B cell (primary cell): ENCODE results near the gene PARVA. TPM values are rescaled to one million over a fixed set of nuclear protein-coding genes. Genes with fewer than 3 reads are reported as not detected.

Source experiments
- ATAC-seq: fragments of 200-7000 bp; cut with Tn5 transposase; one replicate; pipeline ENCODE4 v1.10.0; 2021; ENCODE audit warnings: low read depth, mild to moderate bottlenecking, moderate number of reproducible peaks, moderate library complexity
- CTCF ChIA-PET: fragments of 350-600 bp; sonication (Branson Sonifier 250); formaldehyde crosslinking; loops from one replicate; lab custom pipeline; 2021; ENCODE audit warnings: antibody characterized with exemption, inconsistent platforms; lab: Charles Lee
- POLR2A ChIA-PET: fragments of 350-600 bp; sonication (Branson Sonifier 250); formaldehyde crosslinking; loops from one replicate; lab custom pipeline; 2021; ENCODE audit warnings: antibody characterized with exemption; lab: Charles Lee
- DNase-seq: peaks from one replicate; pipeline ENCODE4 v3.0.0; 2013
- H2AFZ ChIP-seq: 2 replicates; pipeline ENCODE4 v1.6.1; 2012; ENCODE audit warnings: mild to moderate bottlenecking, low read depth, low read length; ENCODE audit not compliant: insufficient read depth, poor library complexity, severe bottlenecking
- H3K27ac ChIP-seq, 2 donors: 1 replicate in 1 of 2; 2 replicates in 1 of 2; pipeline ENCODE4 v1.5.1; 2012 to 2013; ENCODE audit warnings: low read length in 2 of 2, mild to moderate bottlenecking in 2 of 2, moderate library complexity in 1 of 2
- H3K27me3 ChIP-seq, 4 experiments: fragments of 200-600 bp in 1 of 4; sonication (generic) in 1 of 4; replicated peaks in 1 of 4; 1 replicate in 2 of 4; 2 replicates in 2 of 4; pipeline versions ENCODE4 v1.6.1 to v1.7.0; 2013 to 2016; ENCODE audit warnings: low read length in 3 of 4, mild to moderate bottlenecking in 2 of 4, mixed read lengths in 1 of 4, moderate library complexity in 1 of 4; ENCODE audit not compliant: insufficient read depth in 4 of 4, control insufficient read depth in 3 of 4; ENCODE audit errors: control extremely low read depth in 1 of 4
- H3K36me3 ChIP-seq, 2 experiments: replicated peaks in 1 of 2; 1 replicate in 1 of 2; 2 replicates in 1 of 2; pipeline versions ENCODE4 v1.6.1 to v1.7.1; 2013; ENCODE audit warnings: low read length in 1 of 2; ENCODE audit not compliant: insufficient read depth in 2 of 2, control insufficient read depth in 1 of 2; ENCODE audit errors: control extremely low read depth in 1 of 2, extremely low read depth in 1 of 2
- H3K4me1 ChIP-seq, 2 donors: fragments of 200-600 bp in 1 of 2; sonication (generic) in 1 of 2; 1 replicate in 1 of 2; 2 replicates in 1 of 2; pipeline versions ENCODE4 v1.5.1 to v1.6.1; 2013 to 2017; ENCODE audit warnings: low read length in 2 of 2; ENCODE audit not compliant: control insufficient read depth in 2 of 2, insufficient read depth in 2 of 2
- H3K4me2 ChIP-seq: replicated peaks from 2 replicates; pipeline ENCODE3; 2012; ENCODE audit warnings: mild to moderate bottlenecking, low read depth, low read length; ENCODE audit not compliant: poor library complexity, severe bottlenecking
- H3K4me3 ChIP-seq, 5 experiments: fragments of 200-600 bp in 1 of 5; sonication (generic) in 1 of 5; 1 replicate in 3 of 5; 2 replicates in 2 of 5; pipeline versions ENCODE4 v1.5.1 to v1.7.0; 2011 to 2016; ENCODE audit warnings: low read length in 4 of 5, mild to moderate bottlenecking in 4 of 5, low read depth in 2 of 5, control low read depth in 1 of 5, moderate library complexity in 1 of 5; ENCODE audit not compliant: insufficient read depth in 1 of 5; ENCODE audit errors: control extremely low read depth in 1 of 5, extremely low read depth in 1 of 5
- H3K79me2 ChIP-seq: fragments of 200-600 bp; sonication (generic); one replicate; pipeline ENCODE4 v1.6.0; 2016; ENCODE audit warnings: low read length; ENCODE audit not compliant: control insufficient read depth, insufficient read depth
- H3K9ac ChIP-seq: fragments of 200-600 bp; sonication (generic); 2 replicates; pipeline ENCODE4 v1.6.1; 2017; ENCODE audit warnings: mild to moderate bottlenecking, low read length, moderate library complexity
- H3K9me3 ChIP-seq, 3 donors: one replicate each; pipeline versions ENCODE4 v1.6.1 to v1.7.1; 2013; ENCODE audit warnings: low read length in 2 of 3; ENCODE audit not compliant: control insufficient read depth in 2 of 3, insufficient read depth in 1 of 3; ENCODE audit errors: control extremely low read depth in 1 of 3
- H4K20me1 ChIP-seq: 2 replicates; pipeline ENCODE4 v1.6.0; 2012; ENCODE audit warnings: mild to moderate bottlenecking, low read length; ENCODE audit not compliant: insufficient read depth, control insufficient read depth, poor library complexity, severe bottlenecking
- H3K27ac Mint-ChIP-seq: one replicate; pipeline ENCODE4 v1.8.0; 2021; ENCODE audit warnings: mixed read lengths
- H3K27me3 Mint-ChIP-seq: one replicate; pipeline ENCODE4 v1.8.0; 2021; ENCODE audit warnings: mixed read lengths
- H3K4me1 Mint-ChIP-seq: one replicate; pipeline ENCODE4 v1.8.0; 2021; ENCODE audit warnings: mixed read lengths
- H3K4me3 Mint-ChIP-seq: one replicate; pipeline ENCODE4 v1.8.0; 2021; ENCODE audit warnings: mixed read lengths
- H3K9me3 Mint-ChIP-seq: one replicate; pipeline ENCODE4 v1.8.0; 2022; ENCODE audit warnings: mixed read lengths; ENCODE audit not compliant: insufficient read depth
- EZH2 ChIP-seq: IDR thresholded peaks from 2 replicates; pipeline ENCODE4 v1.6.1; 2012; ENCODE audit warnings: borderline replicate concordance, low read depth, mild to moderate bottlenecking, moderate library complexity, low read length; ENCODE audit not compliant: insufficient read depth, poor library complexity, severe bottlenecking
- WGBS: methylation state at CpG from one replicate; pipeline ENCODE4 v1.1.5; 2013; ENCODE audit warnings: missing lambda C conversion rate; ENCODE audit not compliant: insufficient coverage; 5-methylcytosine and 5-hydroxymethylcytosine counted together
- intact Hi-C: fragments of 100-400 bp; cut with micrococcal nuclease; formaldehyde crosslinking; loops from one replicate; pipeline ENCODE4 v1.10.0; 2022
- polyA plus RNA-seq: library from polyadenylated mRNA; depleted of rRNA; stranded (reverse); fragments of >200 nt; gene quantifications from 2 replicates; pipeline ENCODE4 v1.2.3, GENCODE V29; 2012
- total RNA-seq, 2 donors: library from RNA; stranded (reverse); fragments of 120-200 nt in 1 of 2; gene quantifications; 1 replicate in 1 of 2; 2 replicates in 1 of 2; pipeline versions ENCODE4 v1.2.3 to v1.2.4, GENCODE V29; 2013 to 2022
- TF ChIP-seq, protein P1 (sequence below): fragments of 200-600 bp; IDR thresholded peaks from one replicate; pipeline ENCODE4 v1.8.0; 2022; ENCODE audit warnings: antibody characterized with exemption, mild to moderate bottlenecking

PARVA gene
- total and polyA plus RNA-seq, 2 donors (not counting 1 experiment from before 2014, with no cell fraction given), result not detected

DNA sequence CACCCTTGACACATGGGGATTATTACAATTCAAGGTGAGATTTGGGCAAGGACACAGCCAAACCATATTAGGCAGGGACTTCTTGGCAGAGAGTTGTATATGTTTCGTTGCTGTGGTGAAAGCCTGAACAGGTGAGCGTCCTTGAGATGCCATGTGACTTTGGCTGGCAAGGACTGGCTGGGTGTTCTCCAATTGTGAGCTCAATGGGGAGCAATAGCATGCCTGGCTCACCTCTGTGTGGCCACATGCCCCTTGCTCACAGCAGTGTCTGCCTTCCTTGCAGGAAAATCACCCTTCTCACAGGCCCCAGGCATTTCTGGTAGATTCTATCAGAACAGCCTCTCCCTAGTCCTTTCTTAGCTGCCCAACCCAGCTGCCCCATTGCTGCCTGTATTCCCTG is 105.5 kb downstream of the PARVA start:
- ATAC-seq (no peak), DNase-seq (no peak)
- Histone ChIP-seq H4K20me1 (no peaks in the 10 kb centered on the region), H3K36me3 (no peaks in the 10 kb centered on the region), H3K9me3 (peaks cover 0 to 8% (median 0%) of the 10 kb centered on the region in 3 donors), H3K9ac (no peak overlapping the region), H3K4me3 (no peak overlapping the region), H3K4me1 (no peaks in the 10 kb centered on the region), H3K4me2 (no peak overlapping the region), H3K79me2 (no peaks in the 10 kb centered on the region), H3K27ac (no peak overlapping the region), H3K27me3 (no peaks in the 10 kb centered on the region), H2AFZ (no peak overlapping the region)
- no peak overlapping the region for H3K4me3 Mint-ChIP-seq
- 92% methylated on average over 2 of the region's 2 CpGs for WGBS
- no peak overlapping the region for H3K27ac Mint-ChIP-seq
- no peaks in the 10 kb centered on the region for H3K9me3 Mint-ChIP-seq
- no peaks in the 10 kb centered on the region for H3K27me3 Mint-ChIP-seq
- TF ChIP-seq, protein P1, sequence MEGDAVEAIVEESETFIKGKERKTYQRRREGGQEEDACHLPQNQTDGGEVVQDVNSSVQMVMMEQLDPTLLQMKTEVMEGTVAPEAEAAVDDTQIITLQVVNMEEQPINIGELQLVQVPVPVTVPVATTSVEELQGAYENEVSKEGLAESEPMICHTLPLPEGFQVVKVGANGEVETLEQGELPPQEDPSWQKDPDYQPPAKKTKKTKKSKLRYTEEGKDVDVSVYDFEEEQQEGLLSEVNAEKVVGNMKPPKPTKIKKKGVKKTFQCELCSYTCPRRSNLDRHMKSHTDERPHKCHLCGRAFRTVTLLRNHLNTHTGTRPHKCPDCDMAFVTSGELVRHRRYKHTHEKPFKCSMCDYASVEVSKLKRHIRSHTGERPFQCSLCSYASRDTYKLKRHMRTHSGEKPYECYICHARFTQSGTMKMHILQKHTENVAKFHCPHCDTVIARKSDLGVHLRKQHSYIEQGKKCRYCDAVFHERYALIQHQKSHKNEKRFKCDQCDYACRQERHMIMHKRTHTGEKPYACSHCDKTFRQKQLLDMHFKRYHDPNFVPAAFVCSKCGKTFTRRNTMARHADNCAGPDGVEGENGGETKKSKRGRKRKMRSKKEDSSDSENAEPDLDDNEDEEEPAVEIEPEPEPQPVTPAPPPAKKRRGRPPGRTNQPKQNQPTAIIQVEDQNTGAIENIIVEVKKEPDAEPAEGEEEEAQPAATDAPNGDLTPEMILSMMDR, result no peak
- TF ChIP-seq EZH2, result no peak
- POLR2A ChIA-PET, result no interaction called here
- intact Hi-C loops, result no loop called here
- CTCF ChIA-PET, result no interaction called here
- H3K4me1 Mint-ChIP-seq, result no peaks in the 10 kb centered on the region

DNA sequence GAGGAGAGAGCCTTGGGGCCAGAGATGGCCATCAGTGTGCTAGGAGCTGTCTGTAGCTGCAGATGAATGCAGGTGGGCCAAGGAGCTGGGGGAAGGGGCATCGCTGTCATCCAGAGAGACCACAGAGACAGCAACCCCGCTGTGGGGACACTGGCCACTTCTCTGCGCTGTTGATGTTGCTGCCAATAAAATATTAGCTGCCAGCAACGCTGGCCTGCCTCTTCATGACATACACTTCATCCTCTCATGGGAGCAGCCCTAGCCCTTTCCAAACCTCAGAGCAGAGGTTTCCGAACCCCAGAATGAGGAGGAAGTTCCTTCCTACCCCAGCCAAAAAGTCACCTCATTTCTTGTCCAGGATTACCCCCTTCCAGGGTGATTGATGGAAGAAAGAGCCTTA is 106.2 kb downstream of the PARVA start:
- H3K4me1 Mint-ChIP-seq, result no peaks in the 10 kb centered on the region
- intact Hi-C loops, result no loop called here
- no peaks in the 10 kb centered on the region for H3K9me3 Mint-ChIP-seq
- Histone ChIP-seq H4K20me1 (no peaks in the 10 kb centered on the region), H3K4me1 (no peaks in the 10 kb centered on the region), H3K36me3 (no peaks in the 10 kb centered on the region), H3K79me2 (no peaks in the 10 kb centered on the region), H3K9ac (no peak overlapping the region), H3K9me3 (peaks cover 0 to 8% (median under 1%) of the 10 kb centered on the region in 3 donors), H2AFZ (no peak overlapping the region), H3K4me2 (no peak overlapping the region), H3K4me3 (no peak overlapping the region), H3K27ac (no peak overlapping the region), H3K27me3 (no peaks in the 10 kb centered on the region)
- ATAC-seq, result no peak
- DNase-seq, result no peak
- H3K4me3 Mint-ChIP-seq, result no peak overlapping the region
- TF ChIP-seq, protein P1, result no peak
- no peak for TF ChIP-seq EZH2
- 82% methylated on average over 4 of the region's 5 CpGs for WGBS
- H3K27me3 Mint-ChIP-seq, result no peaks in the 10 kb centered on the region
- ChIA-PET CTCF (no interaction called here), POLR2A (no interaction called here)
- H3K27ac Mint-ChIP-seq, result no peak overlapping the region
